GM19438 (cell line): ENCODE results near the gene SLC22A12.
"Not testable (repeated sequence)": the region's sequence is repeated elsewhere in the genome, so short reads cannot be mapped to it uniquely, and the experiment has no call there.

ENCODE experiments used
- ATAC-seq: cut with Tn5 transposase; IDR thresholded peaks from one replicate; pipeline ENCODE4 v1.9.1; 2021; ENCODE audit warnings: low read depth; ENCODE audit not compliant: unreplicated experiment

SLC22A12 gene

GRCh38 chr11:64590763-64591221, at the start of gene SLC22A12:
Gene SLC22A12, plus strand, starts transcription at chr11:64591220. Its CDS starts 337 bp downstream, at chr11:64591557.
- no peak for ATAC-seq

- ATAC-seq = no peak
These were observed 48.6 kb upstream of the SLC22A12 start for GRCh38 chr11:64542172-64543125.

GRCh38 chr11:64543818-64544217, 47.2 kb upstream of the SLC22A12 start:
- no peak for ATAC-seq

GRCh38 chr11:64544616-64545296, 46.3 kb upstream of the SLC22A12 start:
- ATAC-seq = no peak

GRCh38 chr11:64545619-64546018, 45.4 kb upstream of the SLC22A12 start:
- no peak for ATAC-seq

GRCh38 chr11:64546176-64546575, 44.8 kb upstream of the SLC22A12 start:
- ATAC-seq = no peak

GRCh38 chr11:64546600-64546999, 44.4 kb upstream of the SLC22A12 start:
- no peak for ATAC-seq

- no peak for ATAC-seq
These were observed 41.1 kb upstream of the SLC22A12 start for GRCh38 chr11:64549969-64550368.

- no peak for ATAC-seq
These were observed 37.3 kb upstream of the SLC22A12 start for GRCh38 chr11:64553554-64554201.

- ATAC-seq = no peak
These were observed 34.8 kb upstream of the SLC22A12 start for GRCh38 chr11:64556044-64556720.

GRCh38 chr11:64556721-64557250, 34.2 kb upstream of the SLC22A12 start:
- no peak for ATAC-seq

- no peak for ATAC-seq
These were observed 32.8 kb upstream of the SLC22A12 start for GRCh38 chr11:64558065-64558745.

GRCh38 chr11:64558869-64559268, 32.2 kb upstream of the SLC22A12 start:
- ATAC-seq = no peak

GRCh38 chr11:64559351-64560138, 31.5 kb upstream of the SLC22A12 start:
- no peak for ATAC-seq

GRCh38 chr11:64560139-64560771, 30.8 kb upstream of the SLC22A12 start:
- ATAC-seq = no peak

GRCh38 chr11:64560941-64561340, 30.1 kb upstream of the SLC22A12 start:
- ATAC-seq = no peak

- ATAC-seq = not testable (repeated sequence)
These were observed 29.6 kb upstream of the SLC22A12 start for GRCh38 chr11:64561429-64561828.

GRCh38 chr11:64561984-64562722, 28.9 kb upstream of the SLC22A12 start:
- no peak for ATAC-seq
